ENCODE measurements around the gene ZNF687. TPM values are rescaled to one million over a fixed set of nuclear protein-coding genes. Genes with fewer than 3 reads are reported as not detected.
A peak's percentile ranks its signal among the peaks of the same experiment; 100 is the strongest.
"Not testable (repeated sequence)": the region's sequence is repeated elsewhere in the genome, so short reads cannot be mapped to it uniquely, and the experiment has no call there.

Gene ZNF687
- total and polyA plus RNA-seq, 8 donors, result 15.1 to 22.8 (median 18.3) TPM

DNA sequence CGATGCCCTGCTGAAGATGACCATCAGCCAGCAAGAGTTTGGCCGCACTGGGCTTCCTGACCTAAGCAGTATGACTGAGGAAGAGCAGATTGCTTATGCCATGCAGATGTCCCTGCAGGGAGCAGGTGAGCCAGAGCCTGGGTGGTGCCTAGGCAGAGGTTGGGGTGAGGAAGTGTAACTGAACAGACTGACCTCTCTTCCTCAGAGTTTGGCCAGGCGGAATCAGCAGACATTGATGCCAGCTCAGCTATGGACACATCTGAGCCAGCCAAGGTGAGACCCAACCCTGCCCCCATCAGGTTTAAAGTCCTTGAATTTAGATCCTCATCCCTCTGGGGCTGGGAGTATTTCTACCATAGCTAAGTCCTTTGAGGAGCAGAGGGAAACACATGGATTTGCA is 15.8 kb upstream of the ZNF687 start:
- intact Hi-C loops (cut with DNase I), result no loop called here
- no peak overlapping the region for H3K4me3 ChIP-seq
- no peaks in the 10 kb centered on the region for H3K9me3 ChIP-seq
- H3K27me3 ChIP-seq, result no peaks in the 10 kb centered on the region
- DNase-seq, result no peak
- H3K36me3 ChIP-seq, result peaks cover 4 to 96% of the 10 kb centered on the region in 2 donors
- no peak for ATAC-seq
- TF ChIP-seq, protein P1, sequence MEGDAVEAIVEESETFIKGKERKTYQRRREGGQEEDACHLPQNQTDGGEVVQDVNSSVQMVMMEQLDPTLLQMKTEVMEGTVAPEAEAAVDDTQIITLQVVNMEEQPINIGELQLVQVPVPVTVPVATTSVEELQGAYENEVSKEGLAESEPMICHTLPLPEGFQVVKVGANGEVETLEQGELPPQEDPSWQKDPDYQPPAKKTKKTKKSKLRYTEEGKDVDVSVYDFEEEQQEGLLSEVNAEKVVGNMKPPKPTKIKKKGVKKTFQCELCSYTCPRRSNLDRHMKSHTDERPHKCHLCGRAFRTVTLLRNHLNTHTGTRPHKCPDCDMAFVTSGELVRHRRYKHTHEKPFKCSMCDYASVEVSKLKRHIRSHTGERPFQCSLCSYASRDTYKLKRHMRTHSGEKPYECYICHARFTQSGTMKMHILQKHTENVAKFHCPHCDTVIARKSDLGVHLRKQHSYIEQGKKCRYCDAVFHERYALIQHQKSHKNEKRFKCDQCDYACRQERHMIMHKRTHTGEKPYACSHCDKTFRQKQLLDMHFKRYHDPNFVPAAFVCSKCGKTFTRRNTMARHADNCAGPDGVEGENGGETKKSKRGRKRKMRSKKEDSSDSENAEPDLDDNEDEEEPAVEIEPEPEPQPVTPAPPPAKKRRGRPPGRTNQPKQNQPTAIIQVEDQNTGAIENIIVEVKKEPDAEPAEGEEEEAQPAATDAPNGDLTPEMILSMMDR (IDR thresholded peaks at IDR 0.05), result no peak
- no peaks in the 10 kb centered on the region for H3K4me1 ChIP-seq
- H3K27ac ChIP-seq, result no peak overlapping the region

DNA sequence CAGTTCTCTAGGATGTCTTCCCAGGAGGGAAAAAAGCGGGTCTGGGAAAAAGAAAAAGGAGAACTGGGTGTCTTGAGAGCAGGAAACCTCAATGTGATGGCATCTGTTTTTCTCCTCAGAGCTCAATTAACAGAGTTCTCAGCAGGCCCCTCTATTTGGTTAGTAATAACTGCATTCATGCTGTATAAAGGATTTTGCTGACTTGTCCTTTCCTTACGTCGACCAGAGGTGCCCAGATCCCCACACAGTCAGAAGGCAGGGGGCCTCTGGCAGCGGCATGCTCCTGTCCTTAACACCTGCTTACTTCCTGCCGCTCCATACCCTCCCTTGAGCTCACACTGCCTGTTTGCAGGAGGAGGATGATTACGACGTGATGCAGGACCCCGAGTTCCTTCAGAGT is 15.3 kb upstream of the ZNF687 start:
- H3K36me3 ChIP-seq, result peaks cover 4 to 99% of the 10 kb centered on the region in 2 donors
- H3K4me3 ChIP-seq, result no peak overlapping the region
- TF ChIP-seq, protein P1 (IDR thresholded peaks at IDR 0.05), result no peak
- intact Hi-C loops (cut with DNase I), result no loop called here
- H3K9me3 ChIP-seq, result no peaks in the 10 kb centered on the region
- H3K4me1 ChIP-seq, result no peaks in the 10 kb centered on the region
- no peak overlapping the region for H3K27ac ChIP-seq
- no peaks in the 10 kb centered on the region for H3K27me3 ChIP-seq
- DNase-seq, result no peak
- no peak for ATAC-seq

DNA sequence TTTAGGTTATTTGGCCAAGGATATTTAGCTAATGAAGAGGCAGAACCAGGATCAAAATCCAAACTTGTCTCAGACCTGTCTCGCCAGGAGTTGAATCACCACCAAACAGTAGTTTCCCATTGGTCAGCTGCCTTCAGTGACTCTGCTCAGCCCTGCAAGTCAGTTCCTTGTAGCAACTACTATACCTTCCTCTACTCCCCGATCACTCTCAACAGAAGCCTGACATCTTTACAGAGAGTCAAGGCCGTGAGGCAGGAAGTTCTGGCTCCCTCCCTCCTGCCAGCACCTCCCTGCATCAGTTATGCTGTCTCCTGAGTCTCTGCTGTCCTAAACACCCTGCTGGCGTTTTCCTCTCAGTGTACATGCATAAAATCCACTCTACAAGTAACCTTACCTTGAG is 14.3 kb upstream of the ZNF687 start:
- H3K36me3 ChIP-seq, result peaks cover 0 to 99% of the 10 kb centered on the region in 2 donors

DNA sequence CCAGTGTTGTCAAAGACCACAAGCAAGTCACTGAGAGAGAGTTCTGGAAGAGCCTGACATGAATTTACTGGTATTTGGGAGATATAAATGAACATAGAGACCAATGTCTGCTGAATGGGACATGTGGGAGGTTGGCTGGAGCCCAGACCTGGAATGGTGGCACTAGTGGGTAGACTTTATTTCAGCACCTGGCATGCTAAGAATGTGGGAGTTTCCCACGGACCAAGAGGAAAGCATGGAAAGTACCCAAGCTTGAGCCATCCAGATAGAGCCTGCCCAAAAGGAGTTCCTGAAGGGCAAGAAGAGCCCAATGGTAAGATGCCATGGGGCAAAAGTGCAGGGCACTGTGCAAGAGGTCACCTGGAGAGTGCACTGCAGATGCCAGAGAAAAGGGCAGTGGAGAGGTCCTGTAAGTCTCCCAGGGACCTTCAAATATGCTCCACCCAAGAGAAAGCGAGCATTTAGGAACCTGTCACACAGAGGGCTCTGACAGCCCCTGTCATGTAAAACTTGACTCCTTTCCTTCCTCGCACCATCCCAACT is 8.1 kb upstream of the ZNF687 start:
- H3K9me3 ChIP-seq, result no peaks in the 10 kb centered on the region
- intact Hi-C loops (cut with DNase I), result no loop called here
- H3K27ac ChIP-seq, result no peak overlapping the region
- no peak for ATAC-seq
- TF ChIP-seq, protein P1 (IDR thresholded peaks at IDR 0.05), result no peak
- no peak for DNase-seq
- no peak overlapping the region for H3K4me3 ChIP-seq
- H3K4me1 ChIP-seq, result peaks cover 0 to 31% of the 10 kb centered on the region in 2 donors
- no peaks in the 10 kb centered on the region for H3K27me3 ChIP-seq
- H3K36me3 ChIP-seq, result peaks cover 0 to 41% of the 10 kb centered on the region in 2 donors

More for the DNA sequence above, 14.3 kb upstream of the ZNF687 start:
- Histone ChIP-seq H3K4me3 (no peak overlapping the region), H3K4me1 (no peaks in the 10 kb centered on the region), H3K27me3 (no peaks in the 10 kb centered on the region), H3K9me3 (no peaks in the 10 kb centered on the region), H3K27ac (no peak overlapping the region)
- ATAC-seq (no peak), DNase-seq (no peak)
- intact Hi-C loops (cut with DNase I), result no loop called here
- TF ChIP-seq, protein P1 (IDR thresholded peaks at IDR 0.05), result no peak

DNA sequence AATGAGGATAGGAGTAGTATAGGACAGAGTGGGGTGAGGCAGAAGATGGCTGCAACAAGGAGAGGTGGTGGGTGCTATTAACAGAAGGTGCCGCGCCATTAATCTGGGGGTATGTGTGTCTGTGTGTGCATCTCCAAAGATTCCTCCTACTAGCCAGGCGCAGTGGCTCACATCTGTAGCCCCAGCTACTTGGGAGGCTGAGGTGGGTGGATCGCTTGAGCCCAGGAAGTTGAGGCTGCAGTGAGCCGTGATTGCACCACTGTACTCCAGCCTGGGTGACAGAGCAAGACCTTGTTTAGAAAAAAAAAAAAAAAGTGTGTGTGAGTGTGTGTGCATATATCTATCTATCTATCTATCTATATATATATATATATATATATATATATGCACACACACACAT is 6.8 kb upstream of the ZNF687 start:
- H3K4me3 ChIP-seq; intact Hi-C loops (cut with DNase I); H3K27me3 ChIP-seq; ATAC-seq; H3K27ac ChIP-seq; H3K9me3 ChIP-seq; DNase-seq: not testable (repeated sequence)
- peaks cover 0 to 27% of the 10 kb centered on the region in 2 donors for H3K36me3 ChIP-seq
- peaks cover 0 to 32% of the 10 kb centered on the region in 2 donors for H3K4me1 ChIP-seq

DNA sequence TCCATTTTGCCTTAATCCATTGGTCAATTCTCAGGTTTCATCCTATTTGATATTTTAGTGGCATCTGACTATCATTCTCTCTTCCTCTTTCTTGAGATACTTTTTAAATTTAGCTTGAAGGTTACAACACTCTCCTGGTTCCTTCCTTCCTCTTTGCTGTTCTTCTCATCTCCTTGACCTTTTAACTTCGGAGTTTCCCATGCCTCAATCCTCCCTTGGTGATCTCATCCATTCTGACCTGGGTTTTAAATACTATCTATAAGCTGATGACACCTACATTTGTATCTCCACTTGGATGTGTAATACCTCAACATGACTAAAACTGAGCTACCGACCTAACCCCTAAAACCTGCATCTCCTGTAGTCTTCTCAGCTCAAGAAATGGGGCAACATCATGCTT is 4.8 kb upstream of the ZNF687 start:
- intact Hi-C loops (cut with DNase I), result no loop called here
- no peak for DNase-seq
- peaks cover 0 to 10% of the 10 kb centered on the region in 2 donors for H3K36me3 ChIP-seq
- ATAC-seq, result no peak
- no peaks in the 10 kb centered on the region for H3K27me3 ChIP-seq
- peak overlapping the region in 1 of 2 donors; percentile 84 for H3K27ac ChIP-seq
- no peaks in the 10 kb centered on the region for H3K9me3 ChIP-seq
- peaks cover 0 to 37% of the 10 kb centered on the region in 2 donors for H3K4me1 ChIP-seq
- TF ChIP-seq, protein P1 (IDR thresholded peaks at IDR 0.05), result no peak
- H3K4me3 ChIP-seq, result no peak overlapping the region

All from left lung (tissue), 10 donors.